ENCODE results near the gene CYP27A1.
"Not testable (repeated sequence)": the region's sequence is repeated elsewhere in the genome, so short reads cannot be mapped to it uniquely, and the experiment has no call there.

CYP27A1 gene

GRCh38 chr2:218833023-218833609 is 51.2 kb downstream of the CYP27A1 start:
- DNase-seq, result no peak

GRCh38 chr2:218834685-218835084 is 52.7 kb downstream of the CYP27A1 start:
- DNase-seq, result no peak

- no peak for DNase-seq
Measured at GRCh38 chr2:218837495-218837894, 55.5 kb downstream of the CYP27A1 start.

- no peak for DNase-seq
Measured at GRCh38 chr2:218839430-218839829, 57.5 kb downstream of the CYP27A1 start.

GRCh38 chr2:218839888-218840287 is 57.9 kb downstream of the CYP27A1 start:
- DNase-seq, result no peak

- DNase-seq, result not testable (repeated sequence)
Measured at GRCh38 chr2:218844334-218844733, 62.4 kb downstream of the CYP27A1 start.

GRCh38 chr2:218846963-218847362 is 65.0 kb downstream of the CYP27A1 start:
- not testable (repeated sequence) for DNase-seq

- DNase-seq, result no peak
Measured at GRCh38 chr2:218849721-218850120, 67.8 kb downstream of the CYP27A1 start.

GRCh38 chr2:218850796-218851195 is 68.8 kb downstream of the CYP27A1 start:
- no peak for DNase-seq

- DNase-seq, result no peak
Measured at GRCh38 chr2:218851286-218851685, 69.3 kb downstream of the CYP27A1 start.

GRCh38 chr2:218852911-218853667 is 71.1 kb downstream of the CYP27A1 start:
- peak; percentile 72 for DNase-seq

GRCh38 chr2:218853766-218854165 is 71.8 kb downstream of the CYP27A1 start:
- DNase-seq, result no peak

GRCh38 chr2:218854860-218855259 is 72.9 kb downstream of the CYP27A1 start:
- no peak for DNase-seq

GRCh38 chr2:218855305-218856166 is 73.6 kb downstream of the CYP27A1 start:
- DNase-seq, result no peak

- no peak for DNase-seq
Measured at GRCh38 chr2:218856167-218856895, 74.4 kb downstream of the CYP27A1 start.

GRCh38 chr2:218856896-218857243 is 74.9 kb downstream of the CYP27A1 start:
- DNase-seq, result no peak

GRCh38 chr2:218857371-218858137 is 75.6 kb downstream of the CYP27A1 start:
- DNase-seq, result no peak

- no peak for DNase-seq
Measured at GRCh38 chr2:218858138-218858445, 76.1 kb downstream of the CYP27A1 start.

- DNase-seq, result no peak
Measured at GRCh38 chr2:218858671-218859555, 77.0 kb downstream of the CYP27A1 start.

GRCh38 chr2:218859556-218859987 is 77.6 kb downstream of the CYP27A1 start, which contains the start of gene WNT6:
Gene WNT6 (plus strand): TSS chr2:218859805. CDS start chr2:218860038, 233 bp downstream.
- DNase-seq, result no peak
